Colonic mucosa (tissue), 4 donors: ENCODE measurements around the gene FAXDC2. TPM values are rescaled to one million over a fixed set of nuclear protein-coding genes. Genes with fewer than 3 reads are reported as not detected.

Source experiments
- DNase-seq: peaks from one replicate; pipeline ENCODE4 v3.0.0-alpha.2; 2020
- H3K27ac ChIP-seq: fragments of 200-600 bp; one replicate; pipeline ENCODE4 v1.8.0; 2021
- H3K27me3 ChIP-seq: fragments of 200-600 bp; one replicate; pipeline ENCODE4 v1.8.0; 2021
- H3K36me3 ChIP-seq: fragments of 200-600 bp; one replicate; pipeline ENCODE4 v1.8.0; 2021
- H3K4me1 ChIP-seq: fragments of 200-600 bp; one replicate; pipeline ENCODE4 v1.8.0; 2021; ENCODE audit warnings: mild to moderate bottlenecking
- H3K4me3 ChIP-seq: fragments of 200-600 bp; one replicate; pipeline ENCODE4 v1.8.0; 2021
- H3K9ac ChIP-seq, 2 donors: one replicate each; pipeline ENCODE4 v1.7.0; 2013; ENCODE audit warnings: control low read depth in 2 of 2, low read depth in 2 of 2, low read length in 2 of 2
- H3K9me3 ChIP-seq: fragments of 200-600 bp; one replicate; pipeline ENCODE4 v1.8.0; 2021
- intact Hi-C: fragments of 100-400 bp; cut with DNase I; formaldehyde crosslinking; loops from one replicate; pipeline ENCODE4 v1.14.1; 2022
- total RNA-seq, 2 donors: library from RNA; stranded (reverse); fragmentation: NEBNext Ultra II Directional in 1 of 2; extraction: Animal tissue kit (Norgen Biotek cat#: 25700) in 1 of 2; gene quantifications; one replicate each; pipeline ENCODE4 v1.2.1, GENCODE V29; 2021
- TF ChIP-seq, protein P1 (sequence below): fragments of 200-600 bp; IDR thresholded peaks from one replicate; pipeline ENCODE4 v1.8.0; 2022; ENCODE audit warnings: antibody characterized with exemption, mild to moderate bottlenecking
- donor health status: healthy.
- donor health status: DM: no; HTN: no; CAD: no.
- donor health status: DM: no; HTN: no; CAD: no.

The FAXDC2 gene
- total RNA-seq, 2 donors from 2014 or later: 7.0 to 20.8 TPM

DNA sequence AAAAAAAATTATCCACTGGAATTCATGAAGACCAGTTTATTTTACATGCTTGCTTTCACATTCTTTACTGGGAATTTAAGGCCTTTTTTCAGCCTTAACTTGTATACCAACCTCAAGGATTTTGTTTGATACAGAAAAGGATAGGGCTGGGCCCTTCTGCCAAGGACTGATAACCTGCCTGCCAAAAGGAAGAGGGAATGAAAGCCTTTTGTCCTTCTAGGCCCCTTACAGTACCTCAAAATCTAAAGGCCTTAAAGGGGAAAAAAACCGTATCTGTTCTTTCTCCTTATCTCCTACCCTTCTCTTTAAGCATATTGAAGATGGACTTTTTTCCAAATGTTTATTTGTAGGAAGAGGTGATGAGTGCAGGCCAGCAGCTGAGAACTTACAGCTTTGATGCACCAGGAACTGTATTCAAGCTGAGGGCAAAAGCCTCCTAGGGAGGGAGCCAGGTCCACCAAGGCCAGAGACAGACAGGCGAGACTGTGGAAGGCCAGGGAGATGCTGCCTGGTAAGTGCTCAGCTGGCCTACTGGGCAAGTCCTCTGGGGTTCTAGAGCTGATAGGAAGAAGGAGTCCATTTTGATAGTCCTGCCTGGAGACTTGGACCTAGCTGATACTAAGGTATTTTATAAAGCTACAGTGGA lies 31.8 kb downstream of the FAXDC2 start:
- H3K36me3 ChIP-seq: peaks cover 5% of the 10 kb centered on the region
- H3K27ac ChIP-seq: no peak overlapping the region
- no peaks in the 10 kb centered on the region for H3K9me3 ChIP-seq
- no peaks in the 10 kb centered on the region for H3K27me3 ChIP-seq
- TF ChIP-seq, protein P1, sequence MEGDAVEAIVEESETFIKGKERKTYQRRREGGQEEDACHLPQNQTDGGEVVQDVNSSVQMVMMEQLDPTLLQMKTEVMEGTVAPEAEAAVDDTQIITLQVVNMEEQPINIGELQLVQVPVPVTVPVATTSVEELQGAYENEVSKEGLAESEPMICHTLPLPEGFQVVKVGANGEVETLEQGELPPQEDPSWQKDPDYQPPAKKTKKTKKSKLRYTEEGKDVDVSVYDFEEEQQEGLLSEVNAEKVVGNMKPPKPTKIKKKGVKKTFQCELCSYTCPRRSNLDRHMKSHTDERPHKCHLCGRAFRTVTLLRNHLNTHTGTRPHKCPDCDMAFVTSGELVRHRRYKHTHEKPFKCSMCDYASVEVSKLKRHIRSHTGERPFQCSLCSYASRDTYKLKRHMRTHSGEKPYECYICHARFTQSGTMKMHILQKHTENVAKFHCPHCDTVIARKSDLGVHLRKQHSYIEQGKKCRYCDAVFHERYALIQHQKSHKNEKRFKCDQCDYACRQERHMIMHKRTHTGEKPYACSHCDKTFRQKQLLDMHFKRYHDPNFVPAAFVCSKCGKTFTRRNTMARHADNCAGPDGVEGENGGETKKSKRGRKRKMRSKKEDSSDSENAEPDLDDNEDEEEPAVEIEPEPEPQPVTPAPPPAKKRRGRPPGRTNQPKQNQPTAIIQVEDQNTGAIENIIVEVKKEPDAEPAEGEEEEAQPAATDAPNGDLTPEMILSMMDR: no peak
- no peak overlapping the region for H3K9ac ChIP-seq
- no peaks in the 10 kb centered on the region for H3K4me1 ChIP-seq
- no peak for DNase-seq
- no peak overlapping the region for H3K4me3 ChIP-seq
- intact Hi-C loops: no loop called here

DNA sequence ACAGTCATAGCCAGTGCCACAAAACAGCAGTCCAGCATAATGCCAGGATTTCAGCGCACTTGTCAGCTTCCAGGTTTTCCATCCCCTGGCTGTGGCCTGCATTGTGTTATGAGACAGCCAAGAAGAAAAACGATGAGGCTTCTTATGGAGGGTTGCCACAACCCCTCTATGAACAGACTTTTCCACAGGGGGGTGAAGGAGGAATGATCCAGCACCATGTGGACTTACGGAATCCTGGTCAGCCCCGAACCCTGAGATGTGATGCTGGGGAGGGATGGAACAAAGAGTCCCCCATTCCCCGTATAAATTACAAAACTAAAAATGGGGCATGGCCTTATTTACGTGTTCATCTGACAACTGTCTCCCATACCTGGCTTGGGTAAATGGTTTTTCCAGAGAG lies 32.6 kb downstream of the FAXDC2 start:
- no peak overlapping the region for H3K27ac ChIP-seq

DNA sequence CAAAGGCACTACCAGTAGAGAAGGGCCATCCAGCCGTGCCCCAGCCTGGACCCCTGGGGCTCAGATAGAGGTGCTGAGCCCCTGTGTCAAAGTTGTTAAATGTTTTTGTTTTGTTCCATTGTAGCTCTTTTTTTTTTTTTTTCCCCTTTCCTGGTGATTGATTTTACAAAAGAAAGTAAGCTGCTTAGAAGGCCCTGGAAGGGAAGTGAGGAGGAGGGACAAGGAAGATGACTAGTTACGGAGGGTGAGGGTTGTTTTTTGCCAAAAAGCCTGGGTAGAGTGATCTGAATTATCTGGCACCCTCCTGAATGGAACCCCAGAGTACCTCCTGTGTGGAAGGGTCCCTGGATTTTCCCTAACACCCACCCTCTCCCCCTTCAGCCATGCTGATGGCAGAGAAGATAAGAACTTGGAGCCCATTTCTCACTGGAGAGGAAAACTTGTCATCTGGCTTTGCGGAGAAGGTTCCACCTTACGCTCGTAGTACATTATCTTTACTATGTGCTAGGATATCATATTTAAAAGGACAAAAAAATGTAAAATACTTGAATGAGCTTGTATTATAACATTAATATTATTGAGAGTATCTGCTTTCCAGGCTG lies 33.4 kb downstream of the FAXDC2 start:
- Histone ChIP-seq H3K9me3 (no peaks in the 10 kb centered on the region), H3K9ac (no peak overlapping the region), H3K27ac (no peak overlapping the region), H3K27me3 (no peaks in the 10 kb centered on the region), H3K4me3 (no peak overlapping the region), H3K36me3 (peaks cover 5% of the 10 kb centered on the region), H3K4me1 (no peaks in the 10 kb centered on the region)
- TF ChIP-seq, protein P1: no peak
- intact Hi-C loops: no loop called here
- no peak for DNase-seq

More for the DNA sequence above, 32.6 kb downstream of the FAXDC2 start:
- TF ChIP-seq, protein P1: no peak
- Histone ChIP-seq H3K9me3 (no peaks in the 10 kb centered on the region), H3K9ac (no peak overlapping the region), H3K4me3 (no peak overlapping the region), H3K36me3 (peaks cover 5% of the 10 kb centered on the region), H3K27me3 (no peaks in the 10 kb centered on the region), H3K4me1 (no peaks in the 10 kb centered on the region)
- no peak for DNase-seq
- intact Hi-C loops: no loop called here

DNA sequence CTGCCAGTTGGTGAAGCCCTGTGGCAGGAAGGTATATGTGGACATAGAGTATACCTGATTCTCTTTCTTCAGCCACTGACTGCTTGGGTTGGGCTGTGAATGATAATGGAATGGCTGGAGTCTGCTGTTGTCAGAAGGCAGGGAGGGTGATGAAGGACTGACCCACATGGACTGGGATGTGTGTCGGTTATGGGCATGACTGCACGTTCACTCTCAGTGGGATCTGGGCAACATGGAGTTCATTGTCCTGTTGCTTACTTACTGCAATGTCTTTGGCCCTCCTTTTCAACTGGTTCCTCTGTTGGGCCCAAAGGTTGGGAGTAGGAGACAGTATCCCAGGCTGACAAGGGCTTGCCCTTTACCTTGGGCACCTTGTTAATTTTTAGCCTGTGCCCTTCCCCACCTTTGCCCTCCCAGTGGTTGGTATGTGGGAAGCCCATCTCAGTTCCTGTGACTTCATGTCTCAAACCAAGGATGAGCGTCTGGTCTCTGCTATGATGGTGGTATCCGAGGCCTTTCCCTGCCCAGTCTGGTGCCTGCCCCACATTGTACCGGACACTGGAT lies 34.6 kb downstream of the FAXDC2 start:
- H3K9me3 ChIP-seq: no peaks in the 10 kb centered on the region
- H3K4me1 ChIP-seq: no peaks in the 10 kb centered on the region
- H3K36me3 ChIP-seq: peaks cover 5% of the 10 kb centered on the region
- TF ChIP-seq, protein P1: no peak
- H3K4me3 ChIP-seq: no peak overlapping the region
- DNase-seq: no peak
- H3K27ac ChIP-seq: no peak overlapping the region
- H3K9ac ChIP-seq: no peak overlapping the region
- intact Hi-C loops: no loop called here
- no peaks in the 10 kb centered on the region for H3K27me3 ChIP-seq

DNA sequence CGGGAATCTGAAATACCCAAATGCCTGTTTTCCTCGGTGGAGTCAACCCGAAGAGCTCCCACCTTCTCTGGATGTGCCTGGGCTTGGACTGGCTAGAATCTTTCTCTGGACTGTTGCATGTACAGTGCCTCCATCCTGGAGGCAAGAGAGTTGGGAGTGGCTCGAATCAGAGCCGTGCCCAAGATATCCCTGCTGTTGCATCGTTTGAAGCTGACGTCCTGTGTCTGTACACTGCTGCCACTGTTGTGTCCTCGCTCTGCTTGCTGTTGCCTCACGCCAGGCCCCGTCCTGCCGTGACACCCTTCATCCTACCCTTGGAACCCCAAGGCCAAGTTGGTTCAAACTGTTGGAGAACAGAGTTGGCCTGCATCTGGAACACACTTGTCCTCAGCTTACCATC lies 35.4 kb downstream of the FAXDC2 start:
- H3K9me3 ChIP-seq: no peaks in the 10 kb centered on the region
- peaks cover 5% of the 10 kb centered on the region for H3K36me3 ChIP-seq
- H3K27me3 ChIP-seq: no peaks in the 10 kb centered on the region
- intact Hi-C loops: no loop called here
- no peak for DNase-seq
- H3K27ac ChIP-seq: no peak overlapping the region
- H3K4me1 ChIP-seq: no peaks in the 10 kb centered on the region
- TF ChIP-seq, protein P1: no peak
- no peak overlapping the region for H3K4me3 ChIP-seq
- no peak overlapping the region for H3K9ac ChIP-seq
